ENCODE measurements around the gene FAM241B.

FAM241B gene

GRCh38 chr10:69668721-69669120, 38.7 kb downstream of the FAM241B start:
- no peak for DNase-seq

GRCh38 chr10:69669409-69669808, 39.4 kb downstream of the FAM241B start:
- no peak for DNase-seq

GRCh38 chr10:69673521-69673920, 43.5 kb downstream of the FAM241B start:
- no peak for DNase-seq

GRCh38 chr10:69674786-69675185, 44.7 kb downstream of the FAM241B start:
- DNase-seq: no peak

- DNase-seq: no peak
Observed at GRCh38 chr10:69676301-69676700, 46.3 kb downstream of the FAM241B start.

GRCh38 chr10:69677985-69678654, 48.1 kb downstream of the FAM241B start:
- DNase-seq: no peak

- DNase-seq: no peak
Observed at GRCh38 chr10:69679736-69680135, 49.7 kb downstream of the FAM241B start.

- DNase-seq: no peak
Observed at GRCh38 chr10:69680610-69681009, 50.6 kb downstream of the FAM241B start.

- DNase-seq: no peak
Observed at GRCh38 chr10:69681436-69681835, 51.4 kb downstream of the FAM241B start.

GRCh38 chr10:69682955-69683474, 53.0 kb downstream of the FAM241B start:
- no peak for DNase-seq

Measured in activated effector memory CD4-positive, alpha-beta T cell treated with anti-CD3 and anti-CD28 coated beads, Interleukin-2, amount 50 U/mL, for 16 hours (primary cell).